K562 treated with DMSO at 1 percent for 48 hours (cell line): ENCODE results near the gene SMIM35. TPM values are rescaled to one million over a fixed set of nuclear protein-coding genes. Genes with fewer than 3 reads are reported as not detected.

Source experiments
- total RNA-seq: library from RNA; unstranded; fragments of 300-600 nt; gene quantifications from 2 replicates; pipeline ENCODE4 v1.2.3, GENCODE V29; 2022; ENCODE audit warnings: low replicate concordance; ENCODE audit errors: extremely low read depth

SMIM35 gene
- total RNA-seq: not detected in 2 replicates

DNA sequence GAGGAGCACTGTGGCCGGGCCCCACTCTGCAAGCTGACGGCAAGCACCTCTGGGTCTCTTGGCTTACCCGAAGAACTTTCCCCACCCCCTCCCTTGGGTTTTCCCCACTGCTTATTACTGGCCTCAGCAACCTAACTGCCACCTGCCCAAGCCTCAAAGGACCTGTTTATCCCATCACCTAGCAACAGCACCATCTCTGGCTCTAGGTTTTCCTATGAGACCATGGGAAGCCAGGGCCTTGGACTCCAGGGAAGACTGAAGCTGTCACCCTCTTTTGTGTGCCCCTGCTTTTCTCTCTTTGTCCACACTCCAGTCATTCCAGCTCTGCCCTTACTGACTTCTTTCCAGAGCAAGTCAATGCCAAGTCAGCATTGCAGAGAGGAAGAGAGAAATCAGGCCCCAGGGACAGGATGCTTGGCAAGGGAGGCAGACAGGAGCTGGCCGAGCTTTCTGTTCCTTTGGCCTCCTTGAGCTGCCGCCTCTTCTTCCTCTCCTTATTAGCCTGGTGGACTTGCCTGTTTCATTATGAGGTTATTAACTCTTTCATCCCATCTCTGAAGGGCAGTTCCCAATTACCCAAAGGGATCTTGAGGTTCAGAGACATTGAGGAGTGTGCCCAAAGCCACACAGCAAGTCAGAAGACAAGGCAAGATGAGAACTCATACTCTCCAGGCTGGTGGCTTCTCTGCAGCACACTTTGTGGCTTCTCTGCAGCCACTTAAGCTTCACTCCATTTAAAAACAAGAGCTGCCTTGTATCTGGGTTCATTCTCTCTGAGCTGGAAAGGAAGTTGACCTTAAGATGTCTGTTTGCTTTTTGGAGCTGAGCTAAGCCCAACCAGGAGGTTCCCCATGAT is at the start of gene SMIM35:
Gene SMIM35 (minus strand): TSS at position 51 of the 856 bp plus-strand sequence. CDS start 206 bp downstream, outside the sequence.

DNA sequence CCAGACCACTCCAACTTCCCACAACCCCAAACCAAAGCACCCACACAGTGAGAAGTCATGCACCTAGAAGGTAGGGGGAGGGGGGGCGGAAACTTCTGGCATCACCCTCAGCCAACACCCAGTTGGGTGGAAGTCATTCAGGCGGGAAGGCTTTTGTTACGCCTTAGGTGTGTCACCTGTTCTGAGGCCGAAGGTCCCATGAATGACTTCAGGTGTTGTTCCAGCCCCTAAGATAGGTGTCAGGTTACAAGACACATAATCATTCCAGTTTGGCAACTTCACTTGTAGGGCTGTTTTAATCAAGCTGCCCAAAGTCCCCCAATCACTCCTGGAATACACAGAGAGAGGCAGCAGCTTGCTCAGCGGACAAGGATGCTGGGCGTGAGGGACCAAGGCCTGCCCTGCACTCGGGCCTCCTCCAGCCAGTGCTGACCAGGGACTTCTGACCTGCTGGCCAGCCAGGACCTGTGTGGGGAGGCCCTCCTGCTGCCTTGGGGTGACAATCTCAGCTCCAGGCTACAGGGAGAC is 9.9 kb downstream of the SMIM35 start, which contains the start of gene TMPRSS4:
Gene TMPRSS4 (plus strand): TSS at position 325 of the 528 bp plus-strand sequence. CDS start 225 bp downstream, outside the sequence.

DNA sequence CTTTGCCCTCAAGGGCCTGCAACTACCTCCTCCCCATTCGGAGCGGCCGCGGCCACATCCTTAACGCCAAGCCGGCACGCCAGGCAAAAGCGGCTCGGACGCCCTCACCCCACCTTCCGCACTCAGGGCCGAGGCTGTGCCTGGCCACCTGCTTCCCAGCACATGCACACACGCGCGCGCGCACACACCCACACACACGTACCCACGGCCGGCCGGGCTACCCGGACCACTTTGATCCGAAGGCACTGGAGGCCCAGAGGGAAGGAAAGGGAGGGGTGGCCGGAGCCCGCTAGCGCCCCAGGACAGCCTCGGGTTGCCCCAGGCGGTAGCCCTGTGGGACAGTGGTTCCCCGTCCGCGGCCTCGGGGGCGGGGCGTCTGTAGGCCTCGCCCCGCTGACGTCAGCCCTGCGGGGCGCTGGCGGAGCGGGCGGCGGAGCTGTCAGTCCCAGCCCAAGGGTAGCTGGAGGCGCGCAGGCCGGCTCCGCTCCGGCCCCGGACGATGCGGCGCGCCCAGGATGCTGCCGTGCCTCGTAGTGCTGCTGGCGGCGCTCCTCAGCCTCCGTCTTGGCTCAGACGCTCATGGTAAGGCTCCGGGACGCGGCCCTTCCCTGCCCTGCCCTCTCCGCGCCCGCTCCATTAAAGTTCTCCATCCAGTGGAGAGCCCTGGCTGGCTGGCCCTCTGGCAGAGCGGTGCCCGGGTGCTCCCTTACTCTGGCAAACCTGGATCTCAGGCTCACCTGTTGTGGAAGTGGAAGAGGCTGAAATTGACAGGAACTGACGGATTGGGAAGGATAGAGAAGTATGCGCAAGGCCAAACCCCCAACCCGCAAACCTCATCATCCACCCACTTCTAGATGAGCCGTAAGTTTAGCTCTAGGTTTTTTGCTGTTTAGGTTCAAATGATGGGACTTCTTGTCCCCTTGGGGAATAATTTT is 100.5 kb downstream of the SMIM35 start, which contains the start of gene IL10RA:
Gene IL10RA (plus strand): TSS at position 442 of the 935 bp plus-strand sequence. CDS start 74 bp downstream, at position 516.

Other genes with a start within 250 kb of the SMIM35 start
- gene FXYD6, start 210.3 kb downstream of the SMIM35 start, total RNA-seq: not detected in 2 replicates
- gene TMPRSS13, start 157.6 kb downstream of the SMIM35 start, total RNA-seq: not detected in 2 replicates
- gene IL10RA, start 100.6 kb downstream of the SMIM35 start, total RNA-seq: not detected in 2 replicates
- gene TMPRSS4, start 9.9 kb downstream of the SMIM35 start, total RNA-seq: not detected in 2 replicates
- not detected in 2 replicates for gene SCN4B, start 65.9 kb upstream of the SMIM35 start, total RNA-seq
- not detected in 2 replicates for gene SCN2B, start 89.7 kb upstream of the SMIM35 start, total RNA-seq
- not detected in 2 replicates for gene JAML, start 138.0 kb upstream of the SMIM35 start, total RNA-seq
- not detected in 2 replicates for gene MPZL3, start 165.4 kb upstream of the SMIM35 start, total RNA-seq
- not detected in 2 replicates for gene MPZL2, start 177.3 kb upstream of the SMIM35 start, total RNA-seq
- gene CD3E, start 217.8 kb upstream of the SMIM35 start, total RNA-seq: not detected in 2 replicates